Endothelial cell of umbilical vein (primary cell): ENCODE measurements around the gene CLNS1A. TPM values are rescaled to one million over a fixed set of nuclear protein-coding genes. Genes with fewer than 3 reads are reported as not detected.

Experiments used
- BruUV-seq: library from RNA; stranded (reverse); fragments of 400-500 nt; replicated peaks from 2 replicates; lab custom pipeline; 2021; lab: Mats Ljungman, UMichigan
- CTCF ChIA-PET: fragments of 300-600, 350-600 bp; sonication (Branson Sonifier 250); formaldehyde crosslinking; loops from one replicate; lab custom pipeline; 2021; ENCODE audit warnings: antibody characterized with exemption, inconsistent platforms; lab: Charles Lee
- POLR2A ChIA-PET: fragments of 300-600, 350-600 bp; sonication (Branson Sonifier 250); formaldehyde crosslinking; loops from one replicate; lab custom pipeline; 2021; ENCODE audit warnings: antibody characterized with exemption, inconsistent platforms; lab: Charles Lee
- DNase-seq: peaks from one replicate; pipeline ENCODE4 v3.0.0-alpha.2; 2011; ENCODE audit warnings: low read depth, low spot score
- FAIRE-seq: peaks from 2 replicates; lab custom pipeline; 2011; peaks lifted over from hg19 to GRCh38; lab: Jason Lieb, UNC
- H2AFZ ChIP-seq: 2 replicates; pipeline ENCODE4 v1.6.0; 2012; ENCODE audit warnings: low read depth, low read length, control low read depth, inconsistent platforms
- H3K27ac ChIP-seq: 2 replicates; pipeline ENCODE4 v1.5.1; 2011; ENCODE audit warnings: low read depth, mild to moderate bottlenecking, control low read depth, low read length, moderate library complexity; ENCODE audit not compliant: insufficient read depth
- H3K27me3 ChIP-seq, 2 experiments: 2 replicates each; pipeline versions ENCODE4 v1.6.0 to v1.6.1; 2011; ENCODE audit warnings: low read length in 2 of 2, mixed read lengths in 1 of 2; ENCODE audit not compliant: control insufficient read depth in 2 of 2, insufficient read depth in 2 of 2
- H3K36me3 ChIP-seq, 2 experiments: 2 replicates in 1 of 2; 3 replicates in 1 of 2; pipeline ENCODE4 v1.5.1; 2011; ENCODE audit warnings: low read length in 2 of 2, mild to moderate bottlenecking in 1 of 2, moderate library complexity in 1 of 2; ENCODE audit not compliant: control insufficient read depth in 2 of 2, insufficient read depth in 2 of 2; ENCODE audit errors: extremely low read depth in 1 of 2
- H3K4me1 ChIP-seq: 3 replicates; pipeline ENCODE4 v1.5.1; 2011; ENCODE audit warnings: mild to moderate bottlenecking, low read length; ENCODE audit not compliant: control insufficient read depth, insufficient read depth; ENCODE audit errors: extremely low read depth
- H3K4me2 ChIP-seq: 2 replicates; pipeline ENCODE4 v1.6.1; 2011; ENCODE audit warnings: low read length, control low read depth, mixed read lengths; ENCODE audit not compliant: insufficient read depth
- H3K4me3 ChIP-seq, 3 experiments: fragments of 200-600 bp in 1 of 3; sonication (generic), shearing (Covaris generic) in 1 of 3; replicated peaks in 1 of 3; 2 replicates each; pipeline ENCODE4 v1.5.1; 2011 to 2016; ENCODE audit warnings: control low read depth in 3 of 3, low read length in 3 of 3, mild to moderate bottlenecking in 2 of 3, inconsistent platforms in 1 of 3, low read depth in 1 of 3, moderate library complexity in 1 of 3; ENCODE audit not compliant: insufficient read depth in 1 of 3
- H3K79me2 ChIP-seq: 2 replicates; pipeline ENCODE4 v1.6.0; 2012; ENCODE audit warnings: low read length, inconsistent platforms; ENCODE audit not compliant: control insufficient read depth, insufficient read depth
- H3K9ac ChIP-seq: replicated peaks from 2 replicates; pipeline ENCODE3; 2011; ENCODE audit warnings: low read length, control low read depth; ENCODE audit not compliant: insufficient read depth; ENCODE audit errors: extremely low read depth
- H3K9me1 ChIP-seq: replicated peaks from 3 replicates; pipeline ENCODE4 v1.6.0; 2011; ENCODE audit warnings: mild to moderate bottlenecking, low read length; ENCODE audit not compliant: control insufficient read depth, insufficient read depth; ENCODE audit errors: extremely low read depth
- H3K9me3 ChIP-seq: replicated peaks from 2 replicates; pipeline ENCODE4 v1.5.1; 2012; ENCODE audit warnings: low read length, inconsistent platforms; ENCODE audit not compliant: control insufficient read depth, insufficient read depth
- H4K20me1 ChIP-seq: replicated peaks from 2 replicates; pipeline ENCODE3; 2011; ENCODE audit warnings: mild to moderate bottlenecking, low read length; ENCODE audit not compliant: control insufficient read depth, insufficient read depth; ENCODE audit errors: extremely low read depth
- CTCF ChIP-seq, 2 donors: IDR thresholded peaks; 1 replicate in 1 of 2; 2 replicates in 1 of 2; pipeline ENCODE4 v1.5.1; 2011; ENCODE audit warnings: low read length in 2 of 2, mild to moderate bottlenecking in 2 of 2, moderate library complexity in 2 of 2, control low read depth in 1 of 2, inconsistent platforms in 1 of 2, low read depth in 1 of 2; ENCODE audit not compliant: insufficient read depth in 1 of 2; ENCODE audit errors: extremely low read depth in 1 of 2
- EZH2 ChIP-seq: IDR thresholded peaks from 2 replicates; pipeline ENCODE4 v1.6.1; 2012; ENCODE audit warnings: borderline replicate concordance, low read depth, mild to moderate bottlenecking, moderate library complexity, low read length, inconsistent platforms; ENCODE audit not compliant: severe bottlenecking
- FOS ChIP-seq: IDR thresholded peaks from 2 replicates; pipeline ENCODE4 v1.6.1; 2011; ENCODE audit warnings: mild to moderate bottlenecking, low read length, moderate library complexity, borderline replicate concordance; ENCODE audit not compliant: insufficient read depth
- GATA2 ChIP-seq: IDR thresholded peaks from 2 replicates; pipeline ENCODE4 v1.7.0; 2011; ENCODE audit warnings: low read depth, mild to moderate bottlenecking, moderate library complexity, mixed read lengths, low read length; ENCODE audit not compliant: insufficient read length, insufficient read depth
- JUN ChIP-seq: IDR thresholded peaks from 2 replicates; pipeline ENCODE4 v1.6.1; 2011; ENCODE audit warnings: borderline replicate concordance, low read depth; ENCODE audit not compliant: insufficient read length, insufficient read depth
- MAX ChIP-seq: IDR thresholded peaks from 2 replicates; pipeline ENCODE4 v1.6.1; 2011; ENCODE audit not compliant: insufficient read depth, insufficient read length
- MYC ChIP-seq: IDR thresholded peaks from one replicate; pipeline ENCODE4 v1.6.1; 2011; ENCODE audit warnings: mild to moderate bottlenecking, low read depth, low read length
- POLR2A ChIP-seq: IDR thresholded peaks from 2 replicates; pipeline ENCODE4 v1.6.1; 2012; ENCODE audit warnings: low read depth, mild to moderate bottlenecking, control low read depth, low read length
- POLR2AphosphoS5 ChIP-seq: IDR thresholded peaks from 2 replicates; pipeline ENCODE4 v1.6.1; 2012; ENCODE audit warnings: low read depth, mild to moderate bottlenecking, control low read depth, low read length, moderate library complexity; ENCODE audit not compliant: insufficient read depth
- dilution Hi-C: fragments of 300-500 bp; cut with MboI; formaldehyde crosslinking; loops from one replicate; pipeline ENCODE4 v1.15.0; 2019; ENCODE audit warnings: low sequenced_read_pairs; ENCODE audit not compliant: extremely low pct_ligation_motif_present
- intact Hi-C: fragments of 100-400 bp; cut with micrococcal nuclease; formaldehyde crosslinking; loops from one replicate; pipeline ENCODE4 v1.10.0; 2022
- polyA plus RNA-seq, 4 experiments: library from polyadenylated mRNA; depleted of rRNA in 3 of 4; stranded (reverse) in 3 of 4; unstranded in 1 of 4; fragments of >200 nt; gene quantifications; 2 replicates each; pipeline versions ENCODE4 v1.2.1 to v1.2.3, GENCODE V29; 2011 to 2012; ENCODE audit warnings: missing spikeins in 1 of 4
- total RNA-seq: library from RNA; stranded (reverse); gene quantifications from 2 replicates; pipeline ENCODE4 v1.2.3, GENCODE V29; 2021

CLNS1A gene
- total and polyA plus RNA-seq, 2 donors (not counting 3 experiments of a cell fraction or from before 2014, with no cell fraction given) = 84.5 to 99.7 TPM

- H3K4me1 ChIP-seq = no peaks in the 10 kb centered on the region
- POLR2A ChIA-PET = no interaction called here
- H2AFZ ChIP-seq = no peak overlapping the region
- H3K4me3 ChIP-seq = no peak overlapping the region
- H3K79me2 ChIP-seq = no peaks in the 10 kb centered on the region
- TF ChIP-seq POLR2A = no peak
- no peak for TF ChIP-seq EZH2
- TF ChIP-seq GATA2 = no peak
- no peak for TF ChIP-seq MYC
- no peak for TF ChIP-seq FOS
- no peak for TF ChIP-seq MAX
- no peak for TF ChIP-seq POLR2AphosphoS5
- no peak for TF ChIP-seq CTCF (IDR thresholded peaks at IDR 0.05; ENCODE audit: extremely low read depth in 1 of 2, insufficient read depth in 1 of 2, low read depth in 1 of 2, low read length in 2 of 2)
- no peak for TF ChIP-seq JUN
- H3K27ac ChIP-seq = no peak overlapping the region
- no peaks in the 10 kb centered on the region for H3K36me3 ChIP-seq
- dilution Hi-C loops (no loop called here), intact Hi-C loops (no loop called here)
- no peak overlapping the region for H3K4me2 ChIP-seq
- no peaks in the 10 kb centered on the region for H3K9me1 ChIP-seq
- H3K9me3 ChIP-seq = no peaks in the 10 kb centered on the region
- no peak overlapping the region for H3K9ac ChIP-seq
- BruUV-seq = no TSS peak
- H4K20me1 ChIP-seq = no peaks in the 10 kb centered on the region
- FAIRE-seq (no peak), DNase-seq (no peak)
- no peaks in the 10 kb centered on the region for H3K27me3 ChIP-seq
- CTCF ChIA-PET = no interaction called here
Measured at GRCh38 chr11:77660947-77661346, 23.4 kb upstream of the CLNS1A start.
